ENCODE data around the gene SEC14L2.

The SEC14L2 gene
- 19.1 reads per million, percentile 46 among the genes with 10 or more reads in this experiment for total RNA-seq

DNA sequence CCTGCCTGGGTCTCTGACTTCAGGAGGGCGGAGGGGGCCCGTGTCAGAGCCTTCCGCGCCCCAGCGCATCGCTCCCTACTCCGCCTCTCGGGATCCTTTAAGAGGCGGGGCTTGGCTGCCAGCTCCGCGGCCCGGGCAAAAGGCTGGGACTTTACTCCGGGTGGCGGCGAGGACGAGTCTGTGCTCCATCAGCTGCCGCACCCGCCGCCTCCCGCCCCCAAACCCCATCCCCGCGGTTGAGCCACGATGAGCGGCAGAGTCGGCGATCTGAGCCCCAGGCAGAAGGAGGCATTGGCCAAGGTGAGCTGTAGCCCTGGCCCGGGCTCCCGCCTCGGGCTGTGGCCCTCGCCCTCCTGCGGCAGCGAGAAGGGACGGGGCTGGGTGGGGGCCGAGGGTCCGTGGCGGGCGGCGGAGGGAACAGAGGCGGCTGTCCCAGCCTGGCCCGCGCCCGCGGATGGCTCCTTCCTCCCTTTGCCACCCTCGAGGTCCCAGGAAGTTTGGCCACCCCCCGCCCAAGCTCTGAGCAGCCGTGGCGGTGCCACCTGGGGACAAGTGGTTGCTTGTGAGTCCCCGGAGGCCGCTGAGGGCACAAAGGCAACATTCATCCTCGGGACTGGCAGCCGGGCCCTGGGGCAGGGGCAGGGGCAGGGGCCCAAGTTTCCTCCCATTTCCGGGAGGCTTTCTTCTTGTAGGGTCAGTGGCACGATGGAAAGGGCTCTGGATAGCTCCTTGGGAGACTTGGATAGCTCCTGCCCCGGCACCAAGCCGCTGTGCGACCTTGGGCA, at the start of gene SEC14L2:
Gene SEC14L2, plus strand, starts transcription at position 148 of the 785 bp plus-strand sequence. Its CDS starts 99 bp downstream, at position 247.
- DNase-seq: peak; percentile 51

DNA sequence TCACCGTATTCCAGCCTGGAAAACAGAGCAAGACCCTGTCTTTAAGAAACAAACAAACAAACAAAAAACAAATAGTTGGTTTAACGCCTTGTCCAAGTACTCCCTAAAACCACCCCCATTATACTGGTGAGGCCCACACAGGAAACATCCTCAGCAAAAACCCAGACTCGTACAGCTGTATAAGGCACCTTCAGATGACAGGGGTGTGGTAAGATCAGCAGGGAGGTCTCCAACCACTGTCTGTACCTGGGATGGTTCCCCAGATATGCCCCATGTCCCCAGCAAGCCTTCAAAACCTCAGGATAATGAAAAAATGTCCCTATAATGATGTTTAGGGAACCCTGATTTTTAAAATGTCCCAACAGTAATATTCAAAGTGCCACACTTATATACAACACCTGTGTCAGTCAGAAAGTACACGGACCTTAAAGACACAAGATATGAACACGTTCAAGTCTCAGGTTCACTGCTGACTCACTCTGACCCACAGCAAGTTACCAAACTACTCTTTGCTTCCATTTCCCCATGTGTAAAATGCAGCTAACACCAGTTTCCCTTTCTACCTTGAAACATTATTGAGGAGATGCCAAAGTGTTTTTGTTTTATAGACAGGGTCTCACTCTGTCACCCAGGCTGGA, 49.4 kb upstream of the SEC14L2 start:
- no peak for DNase-seq

DNA sequence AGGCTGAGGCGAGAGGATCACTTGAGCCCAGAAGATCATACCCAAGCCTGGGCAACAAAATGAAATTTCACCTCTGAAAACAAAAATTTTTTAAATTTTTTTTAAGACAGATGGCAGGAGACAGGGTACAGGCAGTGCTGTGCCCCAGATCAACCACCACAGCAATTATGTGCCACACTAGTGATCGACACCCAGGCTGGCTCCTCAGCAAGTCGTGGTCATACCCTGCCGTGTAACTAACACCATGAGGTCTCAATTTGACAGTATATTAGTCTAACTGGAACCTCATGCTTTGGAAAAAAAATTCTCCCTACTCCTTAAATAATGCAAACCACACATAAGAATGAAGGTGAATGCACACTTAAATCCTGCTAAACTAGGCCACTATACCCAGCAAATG, 48.4 kb upstream of the SEC14L2 start:
- no peak for DNase-seq

DNA sequence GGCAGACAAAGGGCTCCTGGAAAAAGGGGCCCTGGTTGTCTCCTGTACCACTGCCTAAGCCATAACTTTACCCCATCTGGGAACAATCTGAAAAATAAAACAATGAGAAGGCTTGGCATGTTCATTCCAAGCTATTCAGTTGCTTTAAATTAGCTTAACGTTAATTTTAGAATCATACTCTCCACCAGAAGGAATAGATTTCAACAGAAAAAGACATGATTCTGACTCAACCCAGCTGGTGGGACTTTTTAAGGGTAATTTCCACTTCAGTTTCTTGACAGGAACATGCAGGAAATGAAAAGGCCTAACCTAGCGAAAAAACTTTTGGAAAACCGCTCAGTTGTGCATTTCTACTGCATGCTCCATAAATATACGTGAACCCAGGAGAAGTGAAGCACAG, 48.0 kb upstream of the SEC14L2 start:
- no peak for DNase-seq

DNA sequence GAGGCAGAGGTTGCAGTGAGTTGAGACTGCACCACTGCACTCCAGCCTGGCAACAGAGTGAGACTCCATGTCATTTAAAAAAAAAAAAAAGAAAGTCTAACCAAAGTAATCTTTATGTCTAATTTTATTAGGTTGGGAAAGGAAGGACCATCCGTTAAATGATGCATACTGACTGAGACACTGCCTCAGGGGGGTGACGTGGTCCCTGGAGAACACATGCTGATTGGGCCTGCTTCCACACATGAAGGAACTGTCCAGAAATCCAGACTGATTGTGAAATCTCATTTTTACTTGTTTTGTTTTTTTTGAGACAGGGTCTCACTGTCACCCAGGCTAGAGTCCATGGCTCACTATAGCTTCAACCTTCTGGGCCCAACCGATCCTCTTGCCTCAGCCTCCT, 45.6 kb upstream of the SEC14L2 start:
- DNase-seq: no peak

DNA sequence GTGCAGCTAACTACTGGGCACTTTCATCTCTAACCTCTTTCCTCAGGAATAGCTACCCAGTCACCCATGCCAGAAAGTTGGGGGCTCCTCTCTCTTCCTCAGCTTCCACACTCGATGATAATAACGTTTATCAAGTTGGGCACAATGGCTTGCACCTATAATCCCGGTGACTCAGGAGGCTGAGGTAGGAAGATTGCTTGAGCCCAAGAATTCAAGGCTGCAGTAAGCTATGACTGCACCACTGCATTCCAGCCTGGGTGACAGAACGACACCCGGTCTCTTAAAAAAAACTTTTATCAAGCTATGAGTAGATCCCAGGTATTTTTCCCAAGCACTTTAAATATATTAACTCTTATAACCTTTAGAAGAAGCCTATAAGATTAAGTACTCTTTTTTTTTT, 42.2 kb upstream of the SEC14L2 start:
- DNase-seq: no peak

DNA sequence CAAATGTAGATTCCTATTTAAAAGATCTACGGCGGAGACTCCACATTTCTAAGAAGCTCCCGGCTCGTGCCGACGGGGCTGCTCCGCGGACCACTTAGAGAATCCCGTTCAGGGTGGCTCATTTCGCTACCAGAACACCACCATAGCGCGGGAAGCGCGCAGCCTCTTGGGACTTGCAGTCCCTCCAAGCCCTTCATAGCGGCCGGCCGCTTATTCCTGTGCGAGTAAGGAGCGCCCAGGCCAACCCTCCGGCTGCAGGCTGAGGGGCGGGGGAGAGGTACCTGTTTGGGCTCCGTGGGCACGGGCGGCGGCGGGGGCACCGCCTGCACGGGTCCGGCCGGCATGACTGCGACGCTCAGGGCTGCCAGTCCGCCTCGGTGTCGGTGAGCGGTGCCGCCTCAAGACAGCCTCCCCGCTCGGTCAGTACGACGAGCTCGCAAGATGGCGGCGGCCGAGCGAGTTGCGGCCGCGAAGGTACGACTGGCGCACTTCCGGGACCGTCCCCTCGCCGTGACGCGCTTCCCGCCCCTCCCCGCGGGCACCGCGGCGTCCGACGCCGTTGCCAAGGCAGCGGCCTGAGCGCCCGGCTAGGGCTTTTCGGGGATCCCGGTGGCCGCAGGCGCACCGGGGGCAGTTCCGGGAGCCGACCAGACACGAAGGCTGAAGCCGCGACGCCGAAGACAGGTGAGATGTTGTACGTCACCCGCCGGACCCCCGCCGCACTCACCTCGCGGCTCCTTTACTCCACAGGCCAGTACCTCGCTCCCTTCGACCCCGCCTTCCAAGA, 40.2 kb upstream of the SEC14L2 start, which contains the start of the genes CCDC157 and SF3A1:
Gene CCDC157, plus strand, starts transcription at position 559 of the 787 bp plus-strand sequence. CDS start 8,994 bp downstream, outside the sequence.
Gene SF3A1, minus strand, starts transcription at position 446 of the 787 bp plus-strand sequence. Its CDS starts 102 bp downstream, at position 344.
- peak; percentile 79 for DNase-seq

DNA sequence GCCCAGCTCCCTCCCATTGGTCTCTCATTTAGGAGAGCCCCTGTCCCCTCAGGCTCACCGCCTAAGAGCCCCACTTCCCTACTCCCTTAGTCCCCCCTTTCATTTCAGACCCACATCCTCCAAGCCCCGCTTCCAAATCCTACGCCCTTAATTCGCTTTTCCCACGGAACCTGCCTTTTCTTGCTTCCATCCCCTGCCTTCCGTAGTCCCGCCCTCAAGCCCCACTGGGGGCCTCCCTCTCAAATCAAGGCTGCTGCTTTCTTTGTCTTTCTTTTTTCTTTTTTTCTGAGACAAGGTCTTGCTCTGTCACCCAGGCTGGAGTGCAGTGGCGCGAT, 39.6 kb upstream of the SEC14L2 start:
- peak; percentile 22 for DNase-seq

DNA sequence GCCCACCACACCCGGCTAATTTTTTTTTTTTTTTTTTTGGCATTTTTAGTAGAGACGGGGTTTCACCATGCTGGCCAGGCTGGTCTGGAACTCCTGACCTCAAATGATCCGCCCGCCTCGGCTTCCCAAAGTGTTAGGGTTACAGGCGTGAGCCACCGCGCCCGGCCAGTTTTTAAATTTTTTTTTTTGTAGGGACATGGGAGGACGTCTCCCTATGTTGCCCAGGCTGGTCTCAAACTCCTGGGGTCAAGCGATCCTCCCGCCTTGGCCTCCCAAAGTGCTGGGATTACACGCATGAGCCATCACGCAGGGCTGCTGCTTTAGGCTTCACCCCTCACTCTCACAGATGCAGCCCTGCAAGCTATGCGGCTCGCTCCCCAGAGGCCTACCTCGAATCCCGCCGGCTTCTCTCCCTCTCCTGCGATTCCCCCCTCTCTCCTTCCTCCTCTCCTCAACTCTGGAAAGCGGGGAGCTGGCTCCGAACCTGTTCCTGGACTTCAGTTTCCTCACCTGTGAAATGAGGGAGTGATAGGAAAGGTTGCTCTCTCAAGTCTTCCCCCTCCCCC, 39.1 kb upstream of the SEC14L2 start:
- no peak for DNase-seq

DNA sequence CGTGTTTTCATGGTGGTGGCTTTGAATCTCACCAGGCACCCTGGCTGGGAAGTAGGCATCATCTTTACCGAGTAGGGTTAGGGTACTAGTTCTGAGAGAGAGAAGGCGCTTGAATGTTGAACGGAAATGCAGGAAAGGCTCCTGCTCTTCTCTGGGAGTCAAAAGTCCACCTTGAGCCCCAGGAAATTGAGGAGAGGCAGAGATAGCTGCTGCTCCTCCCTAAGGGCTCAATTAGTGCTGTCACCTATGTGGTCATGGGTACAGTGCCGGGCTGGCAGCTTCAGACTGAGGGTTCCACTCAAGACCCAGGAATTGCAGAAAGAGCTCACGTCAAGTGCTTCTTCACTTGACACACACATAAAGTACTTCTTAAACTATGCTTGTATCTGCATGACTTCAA, 38.3 kb upstream of the SEC14L2 start:
- DNase-seq: no peak

DNA sequence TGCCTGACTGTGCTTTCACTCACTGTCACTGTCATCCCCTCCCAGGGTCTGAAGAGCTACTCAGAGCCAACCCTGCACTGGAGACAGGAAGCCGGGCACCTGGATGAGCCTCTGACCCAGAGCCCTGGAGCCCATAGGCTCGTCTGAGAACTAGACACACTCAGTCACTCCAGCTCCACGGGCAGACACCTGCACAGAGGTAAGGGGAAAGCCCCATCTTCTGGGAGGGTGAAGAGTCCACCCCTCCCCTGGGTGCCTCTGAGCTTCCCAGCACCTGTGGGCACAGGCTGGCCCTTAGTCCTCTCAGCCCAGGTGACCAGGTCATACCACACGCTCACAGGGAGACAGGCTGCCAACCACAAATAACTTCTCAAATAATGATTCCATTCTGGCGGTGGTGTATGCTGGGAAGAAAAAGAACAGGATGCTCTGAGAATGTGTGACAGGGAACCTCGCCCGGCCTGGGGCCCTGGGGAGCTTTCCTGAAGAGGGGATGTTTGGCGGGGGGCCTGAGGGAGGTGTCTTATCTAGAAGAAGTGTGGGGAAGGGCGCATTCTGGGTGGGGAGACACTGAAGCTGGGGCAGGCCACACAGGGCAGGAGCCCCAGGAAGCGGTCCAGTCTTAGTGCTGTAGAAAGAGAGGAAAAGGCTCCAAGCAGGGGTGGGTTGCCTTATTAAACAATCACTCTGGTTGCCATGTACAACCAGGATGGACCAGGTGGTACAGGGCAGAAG, 34.7 kb upstream of the SEC14L2 start:
- DNase-seq: no peak

DNA sequence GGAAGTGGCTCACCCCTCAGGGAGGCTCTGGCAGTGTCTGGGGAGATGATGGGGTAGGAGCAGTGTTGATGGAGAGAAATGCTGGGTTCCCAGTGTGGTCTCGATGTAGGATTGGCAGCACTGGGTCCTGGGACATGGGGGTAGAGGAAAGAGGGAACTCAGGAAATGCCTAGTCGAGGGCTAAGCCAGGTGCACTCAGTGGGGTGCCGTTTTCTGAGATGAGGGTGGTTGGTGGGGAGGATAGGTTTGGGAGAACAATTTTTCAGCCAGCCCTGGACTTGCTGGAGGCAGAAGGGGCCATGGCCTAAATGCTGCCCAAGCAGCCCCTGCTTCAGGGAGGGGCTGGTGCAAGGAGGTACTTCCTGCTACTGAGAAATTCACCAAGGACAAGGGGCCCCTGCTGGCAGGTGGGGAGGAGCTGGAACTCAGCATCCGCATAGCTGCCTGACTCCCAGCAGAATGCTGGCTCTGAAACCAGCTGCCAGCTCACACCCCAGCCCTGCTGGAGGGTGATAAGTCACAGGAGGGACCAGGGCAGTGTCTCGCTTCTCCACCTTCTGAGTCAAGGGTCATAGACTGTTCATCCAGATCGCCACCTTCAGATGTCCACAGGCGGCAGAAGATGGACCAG, 34.1 kb upstream of the SEC14L2 start:
- DNase-seq: no peak

DNA sequence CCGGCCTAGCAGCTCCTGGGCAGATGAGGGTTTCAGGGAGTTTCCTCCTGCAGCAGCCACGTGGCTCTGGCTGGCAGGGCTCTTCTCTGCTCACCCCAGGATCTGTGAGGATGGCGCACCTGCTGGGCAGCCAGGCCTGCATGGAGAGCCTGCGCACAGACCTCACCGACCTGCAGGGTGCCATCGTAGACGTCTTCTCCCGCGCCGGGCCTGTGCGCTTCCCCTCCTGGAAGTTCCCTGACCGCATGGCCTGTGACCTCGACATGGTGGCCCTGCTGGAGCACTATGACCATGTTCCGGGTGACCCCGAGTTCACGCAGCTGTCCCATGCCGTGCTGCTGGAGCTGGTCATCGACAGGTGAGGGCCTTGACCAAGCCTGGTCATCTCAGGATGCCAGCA, 30.9 kb upstream of the SEC14L2 start:
- DNase-seq: no peak

DNA sequence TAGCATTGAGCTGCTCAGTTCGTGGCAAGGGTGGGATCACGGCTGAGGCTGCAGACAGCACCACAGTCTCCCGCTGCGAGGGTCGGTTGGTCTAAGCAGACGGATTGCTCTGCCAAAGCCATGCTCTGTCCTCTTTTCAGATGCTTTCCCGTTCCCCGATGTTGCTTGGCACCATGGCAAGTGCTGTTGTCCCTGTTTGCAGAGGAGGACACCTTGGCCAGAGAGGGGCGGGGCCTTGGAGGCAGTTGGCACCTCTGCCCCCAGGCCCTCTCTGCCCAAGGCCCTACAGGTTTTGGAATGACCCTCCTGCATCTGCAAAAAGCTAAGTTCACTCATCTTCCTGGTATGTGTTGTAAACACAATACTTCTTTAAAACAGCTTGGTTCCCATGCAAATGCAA, 28.4 kb upstream of the SEC14L2 start:
- no peak for DNase-seq

DNA sequence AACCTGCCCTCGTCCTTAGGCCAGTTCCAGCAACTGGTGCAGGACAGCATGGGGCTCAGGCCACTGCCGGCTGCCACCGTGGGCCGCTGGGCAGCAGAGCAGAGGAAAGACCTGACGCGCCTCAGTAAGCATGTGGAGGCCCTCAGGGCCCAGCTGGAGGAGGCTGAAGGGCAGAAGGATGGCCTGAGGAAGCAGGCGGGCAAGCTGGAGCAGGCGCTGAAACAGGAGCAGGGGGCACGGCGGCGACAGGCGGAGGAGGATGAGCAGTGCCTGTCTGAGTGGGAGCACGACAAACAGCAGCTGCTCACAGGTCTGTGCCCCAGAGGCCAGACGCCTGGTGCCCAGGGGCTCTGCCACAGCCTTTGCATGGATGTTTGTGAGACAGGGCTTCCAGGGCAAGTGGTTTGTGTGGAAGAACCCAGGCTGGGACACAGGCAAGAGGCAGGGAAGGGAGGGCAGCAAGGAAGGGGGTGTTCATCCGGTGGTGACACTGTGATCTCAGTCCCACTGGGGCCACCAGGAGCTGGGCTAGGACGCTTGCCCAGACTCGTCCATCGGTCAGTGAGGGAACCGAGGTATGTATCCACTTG, 26.1 kb upstream of the SEC14L2 start:
- DNase-seq: no peak

DNA sequence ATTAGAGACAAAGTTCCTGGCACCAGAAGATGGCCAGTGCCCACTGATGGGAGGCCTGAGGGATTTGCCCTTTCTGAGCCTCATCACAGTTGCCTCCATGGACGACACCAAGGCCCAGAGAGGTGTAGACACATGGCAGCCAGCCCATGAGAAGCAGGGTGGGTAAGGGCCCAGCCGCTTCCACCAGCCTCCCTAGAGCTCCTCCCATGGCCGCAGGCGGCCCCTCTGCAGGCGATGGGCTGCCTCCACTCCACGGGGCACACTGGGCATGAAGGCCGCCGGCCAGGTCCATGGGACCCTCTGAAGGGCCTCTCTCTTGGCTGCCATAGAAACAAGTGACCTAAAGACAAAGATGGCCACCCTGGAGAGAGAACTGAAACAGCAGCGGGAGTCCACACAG, 25.5 kb upstream of the SEC14L2 start:
- DNase-seq: no peak

DNA sequence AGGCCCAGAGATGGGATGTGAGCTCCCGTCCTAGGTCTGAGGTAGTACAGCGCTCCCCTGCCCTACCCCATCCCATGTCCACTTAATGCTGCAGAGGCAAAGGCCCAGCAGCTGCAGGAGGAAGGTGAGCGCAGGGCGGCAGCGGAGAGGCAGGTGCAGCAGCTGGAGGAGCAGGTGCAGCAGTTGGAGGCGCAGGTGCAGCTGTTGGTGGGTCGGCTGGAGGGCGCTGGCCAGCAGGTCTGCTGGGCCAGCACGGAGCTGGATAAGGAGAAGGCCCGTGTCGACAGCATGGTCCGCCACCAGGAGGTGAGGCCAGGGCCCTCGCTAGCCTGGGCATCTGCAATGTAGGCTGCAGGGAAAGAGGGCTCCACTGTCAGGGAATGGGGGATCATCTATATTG, 24.8 kb upstream of the SEC14L2 start:
- no peak for DNase-seq

DNA sequence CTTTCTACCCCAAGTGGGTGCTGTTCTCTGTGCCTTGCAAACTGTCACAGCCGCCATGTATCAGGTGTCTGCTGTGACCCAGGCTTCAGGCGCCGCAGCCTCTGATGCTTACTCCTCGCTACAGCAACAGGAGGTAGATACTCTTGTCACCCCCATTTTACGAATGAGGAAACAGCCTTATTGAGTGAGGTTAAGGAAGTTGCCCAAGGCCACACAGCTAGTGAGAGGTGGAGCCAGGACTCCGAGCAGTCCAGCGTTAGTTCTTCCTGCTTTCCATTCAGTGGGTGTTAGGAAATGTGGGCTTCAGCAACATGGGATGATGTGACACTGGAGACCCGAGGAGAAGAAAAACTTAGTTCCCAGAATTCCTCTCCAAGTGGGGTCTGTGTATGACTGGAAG, 23.9 kb upstream of the SEC14L2 start:
- DNase-seq: no peak

DNA sequence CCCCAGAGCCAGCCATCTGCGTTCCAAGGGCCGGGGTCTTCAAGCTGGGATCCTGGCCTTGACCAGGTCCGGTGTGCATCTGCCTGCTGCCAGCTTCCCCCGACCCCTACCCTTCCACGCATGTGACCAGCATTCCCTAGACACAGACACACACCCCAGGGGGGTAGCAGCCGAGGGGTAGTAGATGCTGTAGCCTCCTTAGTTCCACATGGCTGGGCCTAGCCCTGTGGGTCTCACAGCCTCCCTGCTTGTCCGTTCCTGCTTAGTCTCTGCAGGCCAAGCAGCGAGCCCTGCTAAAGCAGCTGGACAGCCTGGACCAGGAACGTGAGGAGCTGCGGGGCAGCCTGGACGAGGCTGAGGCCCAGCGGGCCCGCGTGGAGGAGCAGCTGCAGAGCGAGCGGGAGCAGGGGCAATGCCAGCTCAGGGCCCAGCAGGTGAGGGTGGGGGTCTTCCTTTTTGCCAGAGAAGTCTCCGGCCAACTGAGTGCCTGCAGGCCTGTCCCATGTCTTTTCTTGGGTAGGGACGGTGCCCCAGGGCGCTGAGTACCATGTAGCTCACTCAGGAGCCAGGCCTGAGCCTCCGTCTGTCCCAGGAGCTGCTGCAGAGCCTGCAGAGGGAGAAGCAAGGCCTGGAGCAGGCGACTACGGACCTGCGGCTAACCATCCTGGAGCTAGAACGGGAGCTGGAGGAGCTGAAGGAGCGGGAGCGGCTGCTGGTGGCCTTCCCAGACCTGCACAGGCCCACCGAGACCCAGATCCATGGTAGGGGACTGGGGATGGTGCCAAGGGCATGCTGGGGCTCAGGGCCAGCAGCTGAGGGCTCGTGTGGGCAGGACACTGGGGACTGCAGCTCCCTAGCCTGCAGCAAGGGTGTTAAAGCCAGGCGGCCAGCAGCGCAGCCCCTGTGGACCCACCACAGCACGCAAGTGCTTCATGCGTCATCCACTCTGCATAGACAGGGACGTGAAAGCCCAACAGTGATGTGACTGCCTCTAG, 23.2 kb upstream of the SEC14L2 start:
- no peak for DNase-seq

DNA sequence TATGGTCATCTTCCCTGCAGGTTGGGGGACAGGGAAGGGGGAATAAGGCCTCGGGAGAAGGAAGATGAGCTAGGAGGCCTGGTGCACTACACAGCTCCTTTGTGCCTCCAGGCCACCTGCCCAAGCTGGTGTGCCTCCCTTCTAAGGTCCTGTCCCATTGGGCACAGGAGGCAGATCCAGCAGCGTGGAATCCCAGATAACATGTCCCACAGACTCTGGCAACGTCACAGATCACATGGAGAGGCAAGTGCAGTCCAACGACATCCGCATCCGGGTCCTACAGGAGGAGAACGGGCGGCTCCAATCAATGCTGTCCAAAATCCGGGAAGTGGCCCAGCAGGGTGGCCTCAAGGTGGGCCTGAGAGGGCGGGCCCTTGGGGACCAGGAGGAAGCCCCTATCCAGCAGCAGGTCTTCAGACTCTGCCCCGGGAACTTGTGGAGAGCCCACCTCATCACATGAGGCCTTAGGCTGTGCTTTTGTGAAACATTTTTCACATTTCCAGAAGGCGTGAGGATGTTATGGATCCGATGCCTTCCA, 21.4 kb upstream of the SEC14L2 start:
- no peak for DNase-seq
